Nephron (organoid): ENCODE data around the gene VTCN1.
A peak's percentile ranks its signal among the peaks of the same experiment; 100 is the strongest.

Experiments used
- H3K27ac Mint-ChIP-seq, 3 experiments: 2 replicates each; pipeline ENCODE4 v1.8.0; 2020; ENCODE audit warnings: mixed read lengths in 3 of 3, mild to moderate bottlenecking in 2 of 3, moderate library complexity in 1 of 3
- H3K27me3 Mint-ChIP-seq: 2 replicates; pipeline ENCODE4 v1.8.0; 2021; ENCODE audit warnings: low read depth, mild to moderate bottlenecking, moderate library complexity, mixed read lengths
- H3K36me3 Mint-ChIP-seq: 2 replicates; pipeline ENCODE4 v1.8.0; 2020; ENCODE audit warnings: low read depth, mixed read lengths
- H3K4me1 Mint-ChIP-seq: 2 replicates; pipeline ENCODE4 v1.8.0; 2020; ENCODE audit warnings: mixed read lengths
- H3K4me3 Mint-ChIP-seq, 3 experiments: 2 replicates each; pipeline ENCODE4 v1.8.0; 2020; ENCODE audit warnings: mild to moderate bottlenecking in 3 of 3, mixed read lengths in 3 of 3, moderate library complexity in 2 of 3
- H3K9me3 Mint-ChIP-seq: 2 replicates; pipeline ENCODE4 v1.8.0; 2020; ENCODE audit warnings: mixed read lengths
- CTCF ChIP-seq, 3 experiments: fragments of 200-600 bp; sonication (generic); IDR thresholded peaks; one replicate each; pipeline ENCODE4 v1.5.0; 2021; ENCODE audit warnings: antibody characterized with exemption in 3 of 3; ENCODE audit not compliant: unreplicated experiment in 3 of 3

Gene VTCN1

GRCh38 chr1:117150316-117150715 lies 60.4 kb downstream of the VTCN1 start:
- no peak for TF ChIP-seq CTCF (IDR thresholded peaks at IDR 0.05; ENCODE audit: unreplicated experiment in 3 of 3)
- H3K36me3 Mint-ChIP-seq, result no peaks in the 10 kb centered on the region
- peaks cover 37% of the 10 kb centered on the region for H3K4me1 Mint-ChIP-seq
- H3K4me3 Mint-ChIP-seq, result no peak overlapping the region
- peaks cover 4% of the 10 kb centered on the region for H3K27me3 Mint-ChIP-seq
- H3K9me3 Mint-ChIP-seq, result no peaks in the 10 kb centered on the region
- no peak overlapping the region for H3K27ac Mint-ChIP-seq

GRCh38 chr1:117147856-117148588 lies 62.7 kb downstream of the VTCN1 start:
- TF ChIP-seq CTCF (IDR thresholded peaks at IDR 0.05; ENCODE audit: unreplicated experiment in 3 of 3), result no peak
- Mint-ChIP-seq H3K4me3 (peak overlapping the region in 2 of 3 experiments; percentile 5 to 67), H3K27ac (peak overlapping the region; percentile 5 to 34 (median 6)), H3K9me3 (no peaks in the 10 kb centered on the region), H3K27me3 (peaks cover 4% of the 10 kb centered on the region), H3K36me3 (no peaks in the 10 kb centered on the region), H3K4me1 (peaks cover 37% of the 10 kb centered on the region)

- H3K4me3 Mint-ChIP-seq, result peak overlapping the region in 2 of 3 experiments; percentile 11 to 49
- peaks cover 4% of the 10 kb centered on the region for H3K27me3 Mint-ChIP-seq
- peaks cover 37% of the 10 kb centered on the region for H3K4me1 Mint-ChIP-seq
- H3K27ac Mint-ChIP-seq, result peak overlapping the region; percentile 5 to 34 (median 25)
- TF ChIP-seq CTCF (IDR thresholded peaks at IDR 0.05; ENCODE audit: unreplicated experiment in 3 of 3), result no peak
- no peaks in the 10 kb centered on the region for H3K36me3 Mint-ChIP-seq
- H3K9me3 Mint-ChIP-seq, result no peaks in the 10 kb centered on the region
Measured at GRCh38 chr1:117147341-117147831, 63.3 kb downstream of the VTCN1 start.

- H3K4me1 Mint-ChIP-seq, result peaks cover 37% of the 10 kb centered on the region
- no peak for TF ChIP-seq CTCF (IDR thresholded peaks at IDR 0.05; ENCODE audit: unreplicated experiment in 3 of 3)
- H3K27ac Mint-ChIP-seq, result peak overlapping the region in 2 of 3 experiments; percentile 5 to 6
- peaks cover 4% of the 10 kb centered on the region for H3K27me3 Mint-ChIP-seq
- no peaks in the 10 kb centered on the region for H3K36me3 Mint-ChIP-seq
- H3K4me3 Mint-ChIP-seq, result peak overlapping the region in 2 of 3 experiments; percentile 22 to 24
- H3K9me3 Mint-ChIP-seq, result no peaks in the 10 kb centered on the region
Measured at GRCh38 chr1:117146575-117147340, 64.0 kb downstream of the VTCN1 start.

GRCh38 chr1:117146072-117146471 lies 64.7 kb downstream of the VTCN1 start:
- peaks cover 37% of the 10 kb centered on the region for H3K4me1 Mint-ChIP-seq
- TF ChIP-seq CTCF (IDR thresholded peaks at IDR 0.05; ENCODE audit: unreplicated experiment in 3 of 3), result no peak
- no peaks in the 10 kb centered on the region for H3K36me3 Mint-ChIP-seq

More at GRCh38 chr1:117146072-117146471, 64.7 kb downstream of the VTCN1 start:
- H3K27ac Mint-ChIP-seq, result peak overlapping the region; percentile 3 to 6 (median 5)
- H3K4me3 Mint-ChIP-seq, result peak overlapping the region in 1 of 3 experiments; percentile 24
- peaks cover 4% of the 10 kb centered on the region for H3K27me3 Mint-ChIP-seq
- no peaks in the 10 kb centered on the region for H3K9me3 Mint-ChIP-seq
